ENCODE data around the gene SERTAD1. TPM values are rescaled to one million over a fixed set of nuclear protein-coding genes. Genes with fewer than 3 reads are reported as not detected.

SERTAD1 gene, protein sequence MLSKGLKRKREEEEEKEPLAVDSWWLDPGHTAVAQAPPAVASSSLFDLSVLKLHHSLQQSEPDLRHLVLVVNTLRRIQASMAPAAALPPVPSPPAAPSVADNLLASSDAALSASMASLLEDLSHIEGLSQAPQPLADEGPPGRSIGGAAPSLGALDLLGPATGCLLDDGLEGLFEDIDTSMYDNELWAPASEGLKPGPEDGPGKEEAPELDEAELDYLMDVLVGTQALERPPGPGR
- 25.6 and 27.4 TPM in 2 replicates for total RNA-seq (2012; rRNA removed)
- polyA plus RNA-seq (2012; rRNA removed): 21.1 and 29.5 TPM in 2 replicates
- 44.7 and 59.8 TPM in 2 replicates for polyA plus RNA-seq (2012; cell fraction: cytosol; rRNA removed)
- polyA plus RNA-seq (2012; cell fraction: nucleus; rRNA removed; ENCODE audit: low replicate concordance): 12.6 and 23.7 TPM in 2 replicates
- percentile 66 among the genes with signal in this experiment for Bru-seq, nascent RNA
- BruChase-seq, experiment 1, labeled RNA remaining after a 6-hour chase: percentile 52 among the genes with signal in this experiment
- BruChase-seq, experiment 2, labeled RNA remaining after a 2-hour chase: percentile 56 among the genes with signal in this experiment
- long read RNA-seq, transcript SERTAD1-201 (2 exons, 2,114 nt): major isoform, 23 of 25 reads
- long read RNA-seq, partial matches to known transcripts: 1 of 25 reads
- long read RNA-seq, other reads (novel, unspliced or antisense): 1 of 25 reads

DNA sequence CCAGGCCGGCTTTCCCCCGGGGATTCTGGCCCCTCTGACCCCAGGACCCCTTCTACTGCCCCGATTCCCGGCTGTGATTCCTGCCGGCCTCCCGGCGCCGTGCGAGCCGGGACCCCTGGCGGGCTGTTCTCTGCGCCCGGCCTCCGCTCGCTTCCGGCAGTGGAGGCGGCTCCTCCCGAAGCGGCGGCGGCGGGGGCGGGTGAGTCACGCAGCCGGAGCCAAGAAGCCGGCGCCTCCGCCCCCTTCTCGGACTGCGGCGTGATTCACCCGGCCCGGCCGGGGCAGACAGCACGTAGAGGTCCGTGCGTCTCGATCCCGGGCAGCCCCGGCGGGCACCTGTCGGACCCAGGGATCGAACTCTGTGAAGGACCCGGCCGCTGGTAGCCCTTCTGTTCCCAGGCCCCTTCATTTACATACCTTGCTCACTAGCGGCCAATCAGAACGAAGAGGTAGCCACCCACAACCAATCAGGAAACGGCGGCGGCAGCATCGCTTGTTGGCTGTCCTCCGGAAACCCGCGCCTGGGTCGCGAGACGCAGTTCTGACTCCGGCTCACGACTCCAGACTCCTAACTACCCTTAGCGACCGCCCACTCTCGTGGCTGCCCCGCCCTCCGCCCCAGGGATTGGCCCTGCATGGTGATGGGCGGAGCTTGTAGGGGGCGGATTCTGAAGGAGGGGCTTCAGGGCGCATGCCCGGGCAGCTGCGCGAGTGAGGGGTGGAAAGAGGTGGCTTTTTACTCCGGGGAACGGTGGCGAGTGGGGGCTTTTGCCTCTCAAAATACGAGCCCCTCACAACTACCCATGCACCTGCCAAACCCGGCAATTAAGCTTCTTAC is at the start of gene SERTAD1:
Gene SERTAD1, minus strand, starts transcription at position 543 of the 838 bp plus-strand sequence. CDS start 2,446 bp downstream, outside the sequence.
- Histone ChIP-seq H4K8ac (ENCODE audit: low read depth in 2 of 2, low read length in 2 of 2) (peak within 1 kb of the TSS; percentile 93 to 100), H3K4me1 (ENCODE audit: control insufficient read depth, insufficient read depth, low read length) (peaks cover 2% of the 10 kb centered on the region; the same call in 1 of the 2 replicates), H4K5ac (ENCODE audit: low read depth, low read length) (peak within 1 kb of the TSS; percentile 81), H3K4me3 (ENCODE audit: insufficient read depth, low read depth, low read length) (peak within 1 kb of the TSS; percentile 71), H3K4ac (ENCODE audit: low read depth, low read length) (peak within 1 kb of the TSS; percentile 96), H3K14ac (replicated peaks; ENCODE audit: low read depth, low read length) (peak within 1 kb of the TSS; percentile 99), H3K9me1 (ENCODE audit: insufficient read depth, low read length) (no peaks in the 10 kb centered on the region), H2AFZ (replicated peaks; ENCODE audit: low read length, poor library complexity) (peak within 1 kb of the TSS; percentile 93), H4K91ac (ENCODE audit: insufficient read depth, low read depth, low read length) (peak within 1 kb of the TSS; percentile 95), H3K36me3 (ENCODE audit: control insufficient read depth, insufficient read depth, low read length) (peaks cover 12% of the 10 kb centered on the region), H3K27ac (ENCODE audit: insufficient read depth, low read length) (peak within 1 kb of the TSS; percentile 98), H3K79me1 (ENCODE audit: low read depth in 1 of 2, low read length in 2 of 2) (peaks cover 6 to 30% of the 10 kb centered on the region in 2 experiments; a peak in 2 of 4 replicates), H3K18ac (ENCODE audit: low read depth, low read length) (peak within 1 kb of the TSS; percentile 89), H2AK9ac (replicated peaks; ENCODE audit: low read depth, low read length, poor library complexity) (peak within 1 kb of the TSS; percentile 97), H4K20me1 (ENCODE audit: insufficient read depth, low read length) (peaks cover 10% of the 10 kb centered on the region), H2BK20ac (ENCODE audit: low read depth, low read length) (peak within 1 kb of the TSS; percentile 30; the same call in 1 of the 2 replicates), H2AK5ac (ENCODE audit: low read depth, low read length) (peak within 1 kb of the TSS; percentile 98), H3K9me3 (ENCODE audit: control insufficient read depth, insufficient read depth, low read length) (no peaks in the 10 kb centered on the region), H2BK15ac (ENCODE audit: low read depth, low read length) (peak within 1 kb of the TSS; percentile 69), H2BK5ac (ENCODE audit: low read depth, low read length, poor library complexity, severe bottlenecking) (peak within 1 kb of the TSS; percentile 90), H3K23ac (ENCODE audit: low read depth, low read length) (peak within 1 kb of the TSS; percentile 100), H3K27me3 (ENCODE audit: control insufficient read depth, insufficient read depth, low read length) (no peaks in the 10 kb centered on the region), H2BK120ac (ENCODE audit: low read depth, low read length) (peak within 1 kb of the TSS; percentile 82), H3K4me2 (ENCODE audit: low read depth, low read length) (peak within 1 kb of the TSS; percentile 93), H3K9ac (ENCODE audit: low read depth, low read length) (peak within 1 kb of the TSS; percentile 98), H3K56ac (ENCODE audit: extremely low read depth, insufficient read depth, low read length) (peak within 1 kb of the TSS; percentile 100)
- in situ Hi-C loops (cut with MboI; ENCODE audit: low sequenced_read_pairs) (no loop called here), dilution Hi-C loops (cut with HindIII; ENCODE audit: low sequenced_read_pairs, unreplicated experiment) (no loop called here), intact Hi-C loops (cut with micrococcal nuclease) (loop anchor here (1.0 to 10.0 kb wide), 2 partner anchors 18 to 121 kb away; no protein-coding TSS in a partner anchor)
- BruUV-seq (replicated peaks): no TSS peak
- ChIA-PET POLR2A (ENCODE audit: unreplicated experiment) (interaction anchor here (0.7 to 0.8 kb wide), 2 partner anchors 8 to 59 kb away, joined by 3 to 4 read pairs; no protein-coding TSS in a partner anchor), CTCF (interaction anchor here (0.7 to 1.1 kb wide), 2 partner anchors 38 to 50 kb away, joined by 3 to 6 read pairs; no protein-coding TSS in a partner anchor)
- DNase-seq (peak; percentile 99), ATAC-seq (ENCODE audit: low read depth) (peak; percentile 90)
- WGBS, 2 experiments (ENCODE audit: extremely low coverage in 2 of 2, insufficient read length in 1 of 2): 1% methylated on average over 28 of the region's 75 CpGs; no CpG with 5 or more reads in 1 of the 2 experiments
- TF ChIP-seq MAZ (IDR thresholded peaks at IDR 0.05; ENCODE audit: borderline replicate concordance, low read depth, low read length) (peak; percentile 55; the same call in 1 of the 2 replicates), RCOR1 (IDR thresholded peaks at IDR 0.05; ENCODE audit: insufficient replicate concordance, low read length) (peak; percentile 80), FOS (IDR thresholded peaks at IDR 0.05; ENCODE audit: low read depth, low read length) (peak; percentile 75), BHLHE40 (IDR thresholded peaks at IDR 0.05; ENCODE audit: low read depth, low read length) (peak; percentile 19; the same call in 1 of the 2 replicates), POLR2A (IDR thresholded peaks at IDR 0.05; ENCODE audit: low read depth, low read length) (peak; percentile 99), NFE2L2 (IDR thresholded peaks at IDR 0.05; ENCODE audit: low read depth, low read length) (no peak), MXI1 (IDR thresholded peaks at IDR 0.05; ENCODE audit: borderline replicate concordance, low read depth, low read length) (peak; percentile 74; the same call in 1 of the 2 replicates), SMC3 (IDR thresholded peaks at IDR 0.05; ENCODE audit: low read depth, low read length) (0 out of 2 replicates have a peak, but pooled peaks have one; percentile 5), CHD1 (IDR thresholded peaks at IDR 0.05; ENCODE audit: low read depth, low read length) (peak; percentile 60; the same call in 1 of the 2 replicates), RAD21 (IDR thresholded peaks at IDR 0.05; ENCODE audit: low read length) (no peak), MAFK (IDR thresholded peaks at IDR 0.05; ENCODE audit: low read depth, low read length) (no peak), CEBPB (IDR thresholded peaks at IDR 0.05; ENCODE audit: low read depth, low read length) (no peak)
- TF ChIP-seq, protein P1, sequence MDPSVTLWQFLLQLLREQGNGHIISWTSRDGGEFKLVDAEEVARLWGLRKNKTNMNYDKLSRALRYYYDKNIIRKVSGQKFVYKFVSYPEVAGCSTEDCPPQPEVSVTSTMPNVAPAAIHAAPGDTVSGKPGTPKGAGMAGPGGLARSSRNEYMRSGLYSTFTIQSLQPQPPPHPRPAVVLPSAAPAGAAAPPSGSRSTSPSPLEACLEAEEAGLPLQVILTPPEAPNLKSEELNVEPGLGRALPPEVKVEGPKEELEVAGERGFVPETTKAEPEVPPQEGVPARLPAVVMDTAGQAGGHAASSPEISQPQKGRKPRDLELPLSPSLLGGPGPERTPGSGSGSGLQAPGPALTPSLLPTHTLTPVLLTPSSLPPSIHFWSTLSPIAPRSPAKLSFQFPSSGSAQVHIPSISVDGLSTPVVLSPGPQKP (IDR thresholded peaks at IDR 0.05; ENCODE audit: borderline replicate concordance, low read depth, low read length): no peak

All from IMR-90 (cell line).